ENCODE results near the gene GPAT2.
"Not testable (repeated sequence)": the region's sequence is repeated elsewhere in the genome, so short reads cannot be mapped to it uniquely, and the experiment has no call there.

GPAT2 gene

GRCh38 chr2:96034792-96035191 is at the start of gene GPAT2:
Gene GPAT2, minus strand, starts transcription at chr2:96034916. Its CDS starts 2,557 bp downstream, at chr2:96032359.
- not testable (repeated sequence) for H3K4me3 ChIP-seq (ENCODE audit: low read depth, low read length); DNase-seq (ENCODE audit: low read depth)

GRCh38 chr2:96083989-96084857 is 49.5 kb upstream of the GPAT2 start:
- H3K4me3 ChIP-seq (ENCODE audit: low read depth, low read length): no peak overlapping the region
- TF ChIP-seq CTCF (IDR thresholded peaks at IDR 0.05; ENCODE audit: low read depth, low read length): no peak
- TF ChIP-seq POLR2A (IDR thresholded peaks at IDR 0.05; ENCODE audit: extremely low read depth, insufficient read length): no peak
- no peak for TF ChIP-seq MAX (IDR thresholded peaks at IDR 0.05; ENCODE audit: low read depth, low read length)
- no peak for TF ChIP-seq MYC (IDR thresholded peaks at IDR 0.05; ENCODE audit: low read depth, low read length)
- DNase-seq (ENCODE audit: low read depth): no peak

- no peak overlapping the region for H3K4me3 ChIP-seq (ENCODE audit: low read depth, low read length)
- TF ChIP-seq POLR2A (IDR thresholded peaks at IDR 0.05; ENCODE audit: extremely low read depth, insufficient read length): no peak
- DNase-seq (ENCODE audit: low read depth): no peak
These were observed 48.6 kb upstream of the GPAT2 start for GRCh38 chr2:96083064-96083939.

- DNase-seq (ENCODE audit: low read depth): no peak
These were observed 47.7 kb upstream of the GPAT2 start for GRCh38 chr2:96082211-96083063.

GRCh38 chr2:96081042-96081441 is 46.3 kb upstream of the GPAT2 start:
- no peak overlapping the region for H3K4me3 ChIP-seq (ENCODE audit: low read depth, low read length)
- no peak for TF ChIP-seq POLR2A (IDR thresholded peaks at IDR 0.05; ENCODE audit: extremely low read depth, insufficient read length)
- no peak for TF ChIP-seq CTCF (IDR thresholded peaks at IDR 0.05; ENCODE audit: low read depth, low read length)
- no peak for TF ChIP-seq MYC (IDR thresholded peaks at IDR 0.05; ENCODE audit: low read depth, low read length)
- TF ChIP-seq MAX (IDR thresholded peaks at IDR 0.05; ENCODE audit: low read depth, low read length): no peak

More at GRCh38 chr2:96082211-96083063, 47.7 kb upstream of the GPAT2 start:
- TF ChIP-seq MAX (IDR thresholded peaks at IDR 0.05; ENCODE audit: low read depth, low read length): no peak
- no peak for TF ChIP-seq MYC (IDR thresholded peaks at IDR 0.05; ENCODE audit: low read depth, low read length)
- TF ChIP-seq CTCF (IDR thresholded peaks at IDR 0.05; ENCODE audit: low read depth, low read length): no peak
- TF ChIP-seq POLR2A (IDR thresholded peaks at IDR 0.05; ENCODE audit: extremely low read depth, insufficient read length): no peak
- H3K4me3 ChIP-seq (ENCODE audit: low read depth, low read length): no peak overlapping the region

GRCh38 chr2:96075199-96075771 is 40.6 kb upstream of the GPAT2 start:
- DNase-seq (ENCODE audit: low read depth): no peak

More at GRCh38 chr2:96081042-96081441, 46.3 kb upstream of the GPAT2 start:
- no peak for DNase-seq (ENCODE audit: low read depth)

More at GRCh38 chr2:96075199-96075771, 40.6 kb upstream of the GPAT2 start:
- TF ChIP-seq MYC (IDR thresholded peaks at IDR 0.05; ENCODE audit: low read depth, low read length) (no peak), MAX (IDR thresholded peaks at IDR 0.05; ENCODE audit: low read depth, low read length) (no peak), POLR2A (IDR thresholded peaks at IDR 0.05; ENCODE audit: extremely low read depth, insufficient read length) (no peak), CTCF (IDR thresholded peaks at IDR 0.05; ENCODE audit: low read depth, low read length) (no peak)
- no peak overlapping the region for H3K4me3 ChIP-seq (ENCODE audit: low read depth, low read length)

Measured in NB4 (cell line).